CD4-positive, alpha-beta T cell (primary cell): ENCODE results near the gene CMSS1. TPM values are rescaled to one million over a fixed set of nuclear protein-coding genes. Genes with fewer than 3 reads are reported as not detected.

ENCODE experiments used
- ATAC-seq: fragments of 200-7000 bp; cut with Tn5 transposase; one replicate; pipeline ENCODE4 v1.10.0; 2022; ENCODE audit warnings: mild to moderate bottlenecking; ENCODE audit not compliant: poor library complexity
- CTCF ChIA-PET: fragments of 350-600 bp; sonication (Branson Sonifier 250); formaldehyde crosslinking; loops from one replicate; lab custom pipeline; 2021; ENCODE audit warnings: antibody characterized with exemption, inconsistent platforms; lab: Charles Lee
- POLR2A ChIA-PET: fragments of 350-600 bp; sonication (Branson Sonifier 250); formaldehyde crosslinking; loops from one replicate; lab custom pipeline; 2021; ENCODE audit warnings: antibody characterized with exemption, inconsistent platforms; lab: Charles Lee
- DNase-seq, 14 experiments: peaks; one replicate each; pipeline ENCODE4 v3.0.0-alpha.2; 2013 to 2020; ENCODE audit warnings: mixed read lengths in 2 of 14
- H3K27ac ChIP-seq, 2 donors: one replicate each; pipeline versions ENCODE4 v1.5.1 to v1.7.0; 2013; ENCODE audit warnings: low read length in 2 of 2, low read depth in 1 of 2, mild to moderate bottlenecking in 1 of 2
- H3K27me3 ChIP-seq, 2 experiments: 1 replicate in 1 of 2; 2 replicates in 1 of 2; pipeline versions ENCODE4 v1.6.1 to v1.7.0; 2013; ENCODE audit warnings: low read length in 2 of 2, control low read depth in 1 of 2, mild to moderate bottlenecking in 1 of 2, moderate library complexity in 1 of 2; ENCODE audit not compliant: insufficient read depth in 2 of 2, control insufficient read depth in 1 of 2
- H3K36me3 ChIP-seq: one replicate; pipeline ENCODE4 v1.6.1; 2013; ENCODE audit warnings: low read length, control low read depth; ENCODE audit not compliant: insufficient read depth
- H3K4me1 ChIP-seq: one replicate; pipeline ENCODE4 v1.6.1; 2013; ENCODE audit warnings: low read length, control low read depth; ENCODE audit not compliant: insufficient read depth
- H3K4me3 ChIP-seq: one replicate; pipeline ENCODE4 v1.5.1; 2013; ENCODE audit warnings: mild to moderate bottlenecking, low read length, moderate library complexity
- H3K9me3 ChIP-seq, 2 experiments: 1 replicate in 1 of 2; 2 replicates in 1 of 2; pipeline versions ENCODE4 v1.6.1 to v1.7.0; 2013; ENCODE audit warnings: low read length in 2 of 2, mild to moderate bottlenecking in 2 of 2, control low read depth in 1 of 2, moderate library complexity in 1 of 2; ENCODE audit not compliant: control insufficient read depth in 1 of 2, insufficient read depth in 1 of 2
- H3K27ac Mint-ChIP-seq: one replicate; pipeline ENCODE4 v1.8.0; 2020; ENCODE audit warnings: mixed read lengths
- H3K27me3 Mint-ChIP-seq: one replicate; pipeline ENCODE4 v1.8.0; 2021; ENCODE audit warnings: mixed read lengths
- H3K36me3 Mint-ChIP-seq: one replicate; pipeline ENCODE4 v1.8.0; 2021; ENCODE audit warnings: low read depth, mixed read lengths
- H3K4me1 Mint-ChIP-seq: one replicate; pipeline ENCODE4 v1.8.0; 2021; ENCODE audit warnings: low read depth, mixed read lengths
- H3K4me3 Mint-ChIP-seq: one replicate; pipeline ENCODE4 v1.8.0; 2020; ENCODE audit warnings: mild to moderate bottlenecking, mixed read lengths
- H3K9me3 Mint-ChIP-seq: one replicate; pipeline ENCODE4 v1.8.0; 2020; ENCODE audit warnings: mixed read lengths
- intact Hi-C, 2 experiments: fragments of 100-400 bp; cut with DNase I in 1 of 2; cut with micrococcal nuclease in 1 of 2; formaldehyde crosslinking; loops; one replicate each; pipeline versions ENCODE4 v1.15.1 to v1.9.0; 2023 to 2025; cut with DNase I, micrococcal nuclease
- total RNA-seq, 174 experiments: library from RNA in 2 of 174; stranded (reverse) in 2 of 174; gene quantifications; one replicate each; pipeline ENCODE4 v1.2.3 and lab custom pipeline; 2021 to 2026
- TF ChIP-seq, protein P1 (sequence below): fragments of 200-600 bp; IDR thresholded peaks from one replicate; pipeline ENCODE4 v1.8.0; 2022; ENCODE audit warnings: antibody characterized with exemption, mild to moderate bottlenecking

Gene CMSS1
- total RNA-seq, 2 experiments from 2014 or later = 12.2 TPM

GRCh38 chr3:100108464-100109079 lies 290.9 kb downstream of the CMSS1 start:
- no peaks in the 10 kb centered on the region for H3K36me3 Mint-ChIP-seq
- H3K9me3 Mint-ChIP-seq = no peaks in the 10 kb centered on the region
- ChIA-PET POLR2A (no interaction called here), CTCF (no interaction called here)
- Histone ChIP-seq H3K27me3 (no peaks in the 10 kb centered on the region), H3K4me3 (no peak overlapping the region), H3K27ac (no peak overlapping the region), H3K36me3 (no peaks in the 10 kb centered on the region), H3K9me3 (no peaks in the 10 kb centered on the region), H3K4me1 (no peaks in the 10 kb centered on the region)
- DNase-seq (no peak), ATAC-seq (no peak)
- intact Hi-C loops = no loop called here
- no peaks in the 10 kb centered on the region for H3K27me3 Mint-ChIP-seq
- H3K4me1 Mint-ChIP-seq = no peaks in the 10 kb centered on the region
- H3K4me3 Mint-ChIP-seq = no peak overlapping the region
- no peak overlapping the region for H3K27ac Mint-ChIP-seq
- TF ChIP-seq, protein P1, sequence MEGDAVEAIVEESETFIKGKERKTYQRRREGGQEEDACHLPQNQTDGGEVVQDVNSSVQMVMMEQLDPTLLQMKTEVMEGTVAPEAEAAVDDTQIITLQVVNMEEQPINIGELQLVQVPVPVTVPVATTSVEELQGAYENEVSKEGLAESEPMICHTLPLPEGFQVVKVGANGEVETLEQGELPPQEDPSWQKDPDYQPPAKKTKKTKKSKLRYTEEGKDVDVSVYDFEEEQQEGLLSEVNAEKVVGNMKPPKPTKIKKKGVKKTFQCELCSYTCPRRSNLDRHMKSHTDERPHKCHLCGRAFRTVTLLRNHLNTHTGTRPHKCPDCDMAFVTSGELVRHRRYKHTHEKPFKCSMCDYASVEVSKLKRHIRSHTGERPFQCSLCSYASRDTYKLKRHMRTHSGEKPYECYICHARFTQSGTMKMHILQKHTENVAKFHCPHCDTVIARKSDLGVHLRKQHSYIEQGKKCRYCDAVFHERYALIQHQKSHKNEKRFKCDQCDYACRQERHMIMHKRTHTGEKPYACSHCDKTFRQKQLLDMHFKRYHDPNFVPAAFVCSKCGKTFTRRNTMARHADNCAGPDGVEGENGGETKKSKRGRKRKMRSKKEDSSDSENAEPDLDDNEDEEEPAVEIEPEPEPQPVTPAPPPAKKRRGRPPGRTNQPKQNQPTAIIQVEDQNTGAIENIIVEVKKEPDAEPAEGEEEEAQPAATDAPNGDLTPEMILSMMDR = no peak

DNA sequence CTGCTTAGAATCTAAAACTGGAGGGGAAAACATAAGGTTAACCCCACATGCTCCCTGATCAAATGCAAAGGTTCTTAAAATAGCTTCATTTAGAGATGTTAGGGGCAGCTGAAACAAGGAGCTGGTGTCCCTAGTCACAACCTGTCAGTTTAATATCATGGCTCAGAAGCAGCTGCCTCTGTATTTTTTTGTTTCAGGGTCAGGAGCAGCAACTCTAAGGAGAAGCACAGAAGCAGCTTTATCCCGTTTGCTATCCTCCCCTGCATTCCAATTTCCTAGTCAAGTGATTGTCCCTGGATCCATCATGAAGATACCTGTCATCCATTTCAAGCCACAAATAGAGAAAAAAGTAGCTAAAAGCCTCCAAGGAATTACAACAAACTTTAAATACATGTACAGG lies 292.5 kb downstream of the CMSS1 start:
- Histone ChIP-seq H3K27ac (no peak overlapping the region), H3K36me3 (no peaks in the 10 kb centered on the region), H3K9me3 (no peaks in the 10 kb centered on the region), H3K4me1 (no peaks in the 10 kb centered on the region), H3K4me3 (no peak overlapping the region), H3K27me3 (no peaks in the 10 kb centered on the region)
- Mint-ChIP-seq H3K4me1 (no peaks in the 10 kb centered on the region), H3K27me3 (no peaks in the 10 kb centered on the region), H3K27ac (no peak overlapping the region), H3K4me3 (no peak overlapping the region), H3K9me3 (no peaks in the 10 kb centered on the region), H3K36me3 (no peaks in the 10 kb centered on the region)
- TF ChIP-seq, protein P1 = no peak
- CTCF ChIA-PET = no interaction called here
- ATAC-seq (no peak), DNase-seq (no peak)
- POLR2A ChIA-PET = no interaction called here
- intact Hi-C loops = no loop called here

- DNase-seq (no peak), ATAC-seq (no peak)
- no peaks in the 10 kb centered on the region for H3K9me3 Mint-ChIP-seq
- no peaks in the 10 kb centered on the region for H3K4me1 Mint-ChIP-seq
- Histone ChIP-seq H3K9me3 (no peaks in the 10 kb centered on the region), H3K36me3 (no peaks in the 10 kb centered on the region), H3K4me1 (no peaks in the 10 kb centered on the region), H3K4me3 (no peak overlapping the region), H3K27me3 (no peaks in the 10 kb centered on the region), H3K27ac (no peak overlapping the region)
- no peaks in the 10 kb centered on the region for H3K27me3 Mint-ChIP-seq
- H3K4me3 Mint-ChIP-seq = no peak overlapping the region
- H3K27ac Mint-ChIP-seq = no peak overlapping the region
- TF ChIP-seq, protein P1 = no peak
- CTCF ChIA-PET = no interaction called here
- POLR2A ChIA-PET = no interaction called here
- no peaks in the 10 kb centered on the region for H3K36me3 Mint-ChIP-seq
- intact Hi-C loops = no loop called here
Observed at GRCh38 chr3:100111728-100112127, 294.1 kb downstream of the CMSS1 start.
